K562 (cell line): Measurements from ENCODE around the gene INPP5K. TPM values are rescaled to one million over a fixed set of nuclear protein-coding genes. Genes with fewer than 3 reads are reported as not detected.

Experiments
- BHLHE40 ChIP-seq: IDR thresholded peaks from 2 replicates; pipeline ENCODE4 v1.6.1; 2011; ENCODE audit warnings: low read length, improper control_type of control experiment
- C11orf30 ChIP-seq: fragments of 450-650 bp; IDR thresholded peaks from 2 replicates; pipeline ENCODE4 v1.6.1; 2016; ENCODE audit warnings: low read depth, mild to moderate bottlenecking
- HDAC1 ChIP-seq, 2 experiments: fragments of 450-650 bp; IDR thresholded peaks; 2 replicates each; pipeline ENCODE4 v1.6.1; 2016 to 2017; ENCODE audit warnings: inconsistent platforms in 1 of 2, mild to moderate bottlenecking in 1 of 2, moderate library complexity in 1 of 2
- KDM5B ChIP-seq: fragments of 200-600 bp; sonication (generic); IDR thresholded peaks from 2 replicates; pipeline ENCODE4 v1.6.1; 2012; ENCODE audit warnings: low read depth, mild to moderate bottlenecking, moderate library complexity, low read length, control low read depth, inconsistent platforms; ENCODE audit not compliant: insufficient replicate concordance
- KLF16 ChIP-seq: IDR thresholded peaks from 2 replicates; pipeline ENCODE4 v1.6.1; 2016; ENCODE audit warnings: antibody characterized with exemption
- PHB2 ChIP-seq: fragments of 450-650 bp; IDR thresholded peaks from 2 replicates; pipeline ENCODE4 v1.6.1; 2017; ENCODE audit warnings: low read depth
- polyA plus RNA-seq, 8 experiments: library from polyadenylated mRNA; depleted of rRNA in 4 of 8; stranded (reverse) in 5 of 8; unstranded in 3 of 8; fragments of >200 nt; fragmentation: Nextera tagmentation in 2 of 8; fragmentation: Illumina TruSeq in 1 of 8; extraction: Ambion mirVana in 2 of 8; extraction: Trizol in 1 of 8; gene quantifications; 2 replicates each; pipeline versions ENCODE4 v1.2.1 to v1.2.3, GENCODE V29; 2011 to 2014; ENCODE audit warnings: inconsistent platforms in 1 of 8, missing spikeins in 1 of 8
- total RNA-seq, 7 experiments: library from RNA; depleted of rRNA in 6 of 7; stranded (reverse); fragments of >200 nt in 6 of 7; fragmentation: Illumina TruSeq in 2 of 7; extraction: Trizol in 2 of 7; gene quantifications; 2 replicates each; pipeline versions ENCODE4 v1.2.1 to v1.2.3, GENCODE V29; 2011 to 2021; ENCODE audit warnings: low replicate concordance in 1 of 7
- TF ChIP-seq, protein P1 (sequence below), 2 experiments: fragments of 450-650 bp; IDR thresholded peaks; 2 replicates each; pipeline ENCODE4 v1.6.1; 2016; ENCODE audit warnings: mild to moderate bottlenecking in 2 of 2, borderline replicate concordance in 1 of 2, low read depth in 1 of 2, moderate library complexity in 1 of 2
- TF ChIP-seq, protein P2 (sequence below): sonication (generic); formaldehyde crosslinking; IDR thresholded peaks from 2 replicates; pipeline ENCODE4 v1.9.0; 2022; ENCODE audit warnings: mild to moderate bottlenecking, missing genetic modification reagents
- TF ChIP-seq, protein P3 (sequence below), 2 experiments: fragments of 450-650 bp; formaldehyde crosslinking in 1 of 2; IDR thresholded peaks; 2 replicates each; pipeline versions ENCODE4 v1.4.0 to v1.6.1; 2014 to 2020; ENCODE audit warnings: mild to moderate bottlenecking in 2 of 2, borderline replicate concordance in 1 of 2, low read depth in 1 of 2

The INPP5K gene
- total and polyA plus RNA-seq, 9 of the 15 experiments (the other 6 are each of a cell fraction or from before 2014, with no cell fraction given): 0.63 to 15.1 (median 10.1) TPM

DNA sequence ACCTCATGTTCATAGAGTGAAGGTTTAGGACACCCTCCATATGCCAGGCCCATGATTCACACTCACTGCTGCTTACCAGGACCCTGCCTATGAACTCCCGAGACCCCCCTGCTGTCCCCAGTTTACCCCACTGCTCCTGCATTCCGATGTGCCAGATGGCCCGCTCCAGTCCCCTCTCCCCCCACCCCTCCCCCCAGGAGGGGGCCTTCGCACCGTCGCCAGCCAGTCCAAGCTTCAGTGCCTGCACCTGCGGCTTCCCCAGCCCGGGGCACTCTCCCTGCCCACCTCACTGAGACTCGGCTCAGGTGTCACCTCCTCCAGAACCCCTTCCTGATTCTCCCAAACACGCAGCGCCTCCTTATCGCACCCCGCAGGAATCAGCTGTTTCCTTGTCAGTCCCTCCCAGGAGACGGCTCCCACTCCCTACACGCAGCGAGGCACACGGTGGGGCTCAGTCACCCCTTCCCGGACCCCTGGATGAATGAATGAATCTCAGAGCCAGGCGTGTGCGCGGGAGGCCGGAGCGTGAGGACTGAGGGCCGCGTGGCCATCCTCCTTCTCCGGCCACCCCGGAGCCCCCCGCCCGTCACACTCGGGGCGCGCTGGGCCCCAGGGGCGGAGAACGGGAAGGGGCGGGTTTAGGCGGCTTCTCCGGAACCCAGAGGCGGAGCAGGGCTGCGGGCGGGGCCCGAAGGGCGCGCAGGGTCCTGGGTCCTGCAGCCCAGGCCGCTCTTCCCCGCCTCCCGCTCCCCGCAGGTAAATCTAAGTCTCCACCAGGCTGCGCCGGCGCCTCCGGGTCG lies 25.6 kb downstream of the INPP5K start (continued):
- TF ChIP-seq, protein P1, sequence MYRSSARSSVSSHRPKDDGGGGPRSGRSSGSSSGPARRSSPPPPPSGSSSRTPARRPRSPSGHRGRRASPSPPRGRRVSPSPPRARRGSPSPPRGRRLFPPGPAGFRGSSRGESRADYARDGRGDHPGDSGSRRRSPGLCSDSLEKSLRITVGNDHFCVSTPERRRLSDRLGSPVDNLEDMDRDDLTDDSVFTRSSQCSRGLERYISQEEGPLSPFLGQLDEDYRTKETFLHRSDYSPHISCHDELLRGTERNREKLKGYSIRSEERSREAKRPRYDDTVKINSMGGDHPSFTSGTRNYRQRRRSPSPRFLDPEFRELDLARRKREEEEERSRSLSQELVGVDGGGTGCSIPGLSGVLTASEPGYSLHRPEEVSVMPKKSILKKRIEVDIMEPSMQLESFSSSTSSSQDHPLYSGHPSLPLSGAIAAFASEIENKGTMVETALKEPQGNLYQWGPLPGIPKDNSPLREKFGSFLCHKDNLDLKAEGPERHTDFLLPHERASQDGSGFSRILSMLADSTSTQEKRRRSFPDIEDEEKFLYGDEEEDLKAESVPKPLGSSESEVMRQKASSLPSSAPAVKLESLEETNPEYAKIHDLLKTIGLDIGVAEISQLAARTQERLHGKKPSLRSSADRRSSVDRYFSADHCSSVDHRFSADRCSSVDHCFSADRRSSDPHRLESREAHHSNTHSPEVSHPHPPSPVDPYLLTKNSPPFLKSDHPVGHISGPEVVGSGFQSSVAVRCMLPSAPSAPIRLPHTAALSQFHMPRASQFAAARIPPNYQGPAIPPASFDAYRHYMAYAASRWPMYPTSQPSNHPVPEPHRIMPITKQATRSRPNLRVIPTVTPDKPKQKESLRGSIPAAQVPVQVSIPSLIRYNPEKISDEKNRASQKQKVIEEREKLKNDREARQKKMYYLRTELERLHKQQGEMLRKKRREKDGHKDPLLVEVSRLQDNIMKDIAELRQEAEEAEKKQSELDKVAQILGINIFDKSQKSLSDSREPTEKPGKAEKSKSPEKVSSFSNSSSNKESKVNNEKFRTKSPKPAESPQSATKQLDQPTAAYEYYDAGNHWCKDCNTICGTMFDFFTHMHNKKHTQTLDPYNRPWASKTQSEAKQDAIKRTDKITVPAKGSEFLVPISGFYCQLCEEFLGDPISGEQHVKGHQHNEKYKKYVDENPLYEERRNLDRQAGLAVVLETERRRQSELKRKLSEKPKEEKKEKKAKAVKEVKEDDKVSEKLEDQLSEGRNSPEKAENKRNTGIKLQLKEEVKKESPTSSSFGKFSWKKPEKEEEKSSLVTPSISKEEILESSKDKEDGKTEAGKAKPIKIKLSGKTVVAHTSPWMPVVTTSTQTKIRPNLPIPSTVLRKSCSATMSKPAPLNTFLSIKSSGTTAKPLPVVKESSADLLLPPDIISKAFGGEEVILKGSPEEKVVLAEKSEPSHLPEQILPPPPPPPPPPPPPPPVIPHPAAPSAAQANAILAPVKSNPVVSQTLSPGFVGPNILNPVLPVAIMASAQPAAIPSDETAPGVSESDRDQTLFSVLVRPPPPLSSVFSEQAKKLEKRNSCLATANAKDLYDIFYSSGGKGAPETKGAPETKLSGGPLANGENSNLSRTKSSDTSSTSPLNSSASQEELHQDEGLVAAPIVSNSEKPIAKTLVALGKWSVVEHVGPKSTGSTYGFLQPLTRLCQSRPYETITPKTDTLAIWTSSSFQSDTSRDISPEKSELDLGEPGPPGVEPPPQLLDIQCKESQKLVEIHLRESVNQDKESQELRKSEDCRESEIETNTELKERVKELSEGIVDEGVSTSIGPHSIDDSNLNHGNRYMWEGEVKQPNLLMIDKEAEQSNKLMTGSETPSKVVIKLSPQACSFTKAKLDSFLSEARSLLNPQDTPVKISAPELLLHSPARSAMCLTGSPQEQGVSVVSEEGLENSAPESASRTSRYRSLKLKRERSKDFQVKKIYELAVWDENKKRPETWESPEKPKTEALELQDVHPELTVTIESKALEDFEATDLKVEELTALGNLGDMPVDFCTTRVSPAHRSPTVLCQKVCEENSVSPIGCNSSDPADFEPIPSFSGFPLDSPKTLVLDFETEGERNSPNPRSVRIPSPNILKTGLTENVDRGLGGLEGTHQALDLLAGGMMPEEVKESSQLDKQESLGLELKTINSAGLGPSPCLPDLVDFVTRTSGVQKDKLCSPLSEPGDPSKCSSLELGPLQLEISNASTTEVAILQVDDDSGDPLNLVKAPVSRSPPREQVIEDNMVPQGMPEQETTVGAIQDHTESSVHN (IDR thresholded peaks at IDR 0.05; ENCODE audit: borderline replicate concordance in 1 of 2, low read depth in 1 of 2): peak in 1 of 2 experiments; percentile 73; a peak in 2 of 4 replicates
- TF ChIP-seq PHB2 (peak; percentile 50; the same call in 1 of the 2 replicates), KLF16 (peak; percentile 84), KDM5B (peak; percentile 51), BHLHE40 (peak; percentile 58), C11orf30 (no peak), HDAC1 (IDR thresholded peaks at IDR 0.05) (peak in 1 of 2 experiments; percentile 91; a peak in 2 of 4 replicates)
- TF ChIP-seq, protein P2, sequence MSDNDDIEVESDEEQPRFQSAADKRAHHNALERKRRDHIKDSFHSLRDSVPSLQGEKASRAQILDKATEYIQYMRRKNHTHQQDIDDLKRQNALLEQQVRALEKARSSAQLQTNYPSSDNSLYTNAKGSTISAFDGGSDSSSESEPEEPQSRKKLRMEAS (CRISPR knock-in tag): peak; percentile 73
- TF ChIP-seq, protein P3, sequence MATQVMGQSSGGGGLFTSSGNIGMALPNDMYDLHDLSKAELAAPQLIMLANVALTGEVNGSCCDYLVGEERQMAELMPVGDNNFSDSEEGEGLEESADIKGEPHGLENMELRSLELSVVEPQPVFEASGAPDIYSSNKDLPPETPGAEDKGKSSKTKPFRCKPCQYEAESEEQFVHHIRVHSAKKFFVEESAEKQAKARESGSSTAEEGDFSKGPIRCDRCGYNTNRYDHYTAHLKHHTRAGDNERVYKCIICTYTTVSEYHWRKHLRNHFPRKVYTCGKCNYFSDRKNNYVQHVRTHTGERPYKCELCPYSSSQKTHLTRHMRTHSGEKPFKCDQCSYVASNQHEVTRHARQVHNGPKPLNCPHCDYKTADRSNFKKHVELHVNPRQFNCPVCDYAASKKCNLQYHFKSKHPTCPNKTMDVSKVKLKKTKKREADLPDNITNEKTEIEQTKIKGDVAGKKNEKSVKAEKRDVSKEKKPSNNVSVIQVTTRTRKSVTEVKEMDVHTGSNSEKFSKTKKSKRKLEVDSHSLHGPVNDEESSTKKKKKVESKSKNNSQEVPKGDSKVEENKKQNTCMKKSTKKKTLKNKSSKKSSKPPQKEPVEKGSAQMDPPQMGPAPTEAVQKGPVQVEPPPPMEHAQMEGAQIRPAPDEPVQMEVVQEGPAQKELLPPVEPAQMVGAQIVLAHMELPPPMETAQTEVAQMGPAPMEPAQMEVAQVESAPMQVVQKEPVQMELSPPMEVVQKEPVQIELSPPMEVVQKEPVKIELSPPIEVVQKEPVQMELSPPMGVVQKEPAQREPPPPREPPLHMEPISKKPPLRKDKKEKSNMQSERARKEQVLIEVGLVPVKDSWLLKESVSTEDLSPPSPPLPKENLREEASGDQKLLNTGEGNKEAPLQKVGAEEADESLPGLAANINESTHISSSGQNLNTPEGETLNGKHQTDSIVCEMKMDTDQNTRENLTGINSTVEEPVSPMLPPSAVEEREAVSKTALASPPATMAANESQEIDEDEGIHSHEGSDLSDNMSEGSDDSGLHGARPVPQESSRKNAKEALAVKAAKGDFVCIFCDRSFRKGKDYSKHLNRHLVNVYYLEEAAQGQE (IDR thresholded peaks at IDR 0.05; ENCODE audit: borderline replicate concordance): no peak
- TF ChIP-seq, protein P3 (CRISPR knock-in tag; IDR thresholded peaks at IDR 0.05; ENCODE audit: low read depth): no peak
